ENCODE results near the gene CBLB.

CBLB gene

DNA sequence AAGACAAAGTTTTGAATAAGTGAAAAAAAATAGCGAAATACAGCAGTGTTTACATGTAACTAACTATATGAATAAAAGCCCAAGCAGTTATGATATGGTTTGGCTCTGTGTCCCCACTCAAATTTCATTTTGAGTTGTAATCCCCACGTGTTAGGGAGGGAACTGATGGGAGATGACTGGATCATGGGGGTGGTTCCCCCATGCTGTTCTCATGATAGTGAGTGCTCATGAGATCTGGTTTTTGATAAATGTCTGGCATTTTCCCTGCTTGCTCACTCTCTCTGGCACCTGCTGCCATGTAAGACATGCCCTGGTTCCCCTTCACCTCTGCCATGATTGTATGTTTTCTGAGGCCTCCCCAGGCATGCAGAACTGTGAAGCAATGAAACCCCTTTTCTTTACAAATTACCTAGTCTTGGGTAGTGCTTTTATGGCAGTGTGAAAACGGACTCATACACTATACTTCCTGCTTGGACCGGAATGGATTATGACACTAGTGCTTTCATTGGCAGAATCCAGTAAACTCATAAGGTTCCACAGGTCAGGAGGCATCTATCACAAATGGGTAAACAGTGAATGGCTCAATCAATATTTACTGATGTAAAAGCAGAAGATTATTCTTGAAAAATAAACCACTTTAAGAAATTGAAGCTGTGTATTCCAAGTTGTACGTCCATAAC lies 192.1 kb downstream of the CBLB start:
- DNase-seq = peak; percentile 68

DNA sequence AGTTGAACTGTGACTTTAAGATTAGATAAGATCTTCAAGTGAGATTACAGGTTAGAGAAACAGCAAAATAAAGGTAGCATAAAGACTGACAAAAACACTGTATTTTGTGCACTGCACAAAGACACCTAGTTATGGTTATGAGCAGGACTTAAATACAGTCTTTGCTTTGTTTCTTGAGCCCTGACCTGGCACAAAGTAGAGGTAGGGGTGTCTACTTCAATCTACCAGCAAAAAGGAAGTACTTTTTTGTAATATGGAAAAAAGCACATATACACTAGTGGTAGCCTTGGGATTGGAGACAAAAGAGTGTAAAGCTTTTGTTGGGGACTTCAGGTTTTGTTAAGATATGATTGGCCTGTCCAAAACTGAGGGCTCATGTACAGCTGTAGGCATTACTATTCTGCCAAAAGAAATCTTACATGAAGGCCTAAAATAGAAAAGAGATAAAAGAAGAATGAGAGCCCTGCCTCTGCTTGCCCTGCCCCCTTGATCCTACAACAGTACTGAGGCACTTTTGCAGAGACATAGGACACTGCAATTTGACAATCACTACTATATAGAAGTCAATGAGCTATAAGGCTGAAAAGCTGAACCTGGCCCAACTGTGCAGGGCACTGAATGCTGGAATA lies 194.3 kb downstream of the CBLB start:
- DNase-seq = no peak

DNA sequence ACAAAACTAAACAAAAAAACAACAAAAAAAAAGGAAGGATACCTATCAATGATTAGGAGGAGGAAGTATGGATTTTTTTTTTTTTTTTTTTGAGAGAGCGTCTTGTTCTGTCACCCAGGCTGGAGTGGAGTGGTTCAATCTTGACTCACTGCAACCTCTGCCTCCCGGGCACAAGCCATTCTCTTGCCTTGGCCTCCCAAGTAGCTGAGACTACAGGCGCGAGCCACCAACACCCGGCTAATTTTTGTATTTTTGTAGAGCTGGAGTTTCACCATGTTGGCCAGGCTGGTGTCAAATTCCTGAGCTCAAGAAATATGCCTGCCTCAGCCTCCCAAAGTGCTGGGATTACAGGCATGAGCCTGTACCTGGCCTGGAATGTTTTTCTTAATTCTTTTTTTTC lies 195.8 kb downstream of the CBLB start:
- no peak for DNase-seq

DNA sequence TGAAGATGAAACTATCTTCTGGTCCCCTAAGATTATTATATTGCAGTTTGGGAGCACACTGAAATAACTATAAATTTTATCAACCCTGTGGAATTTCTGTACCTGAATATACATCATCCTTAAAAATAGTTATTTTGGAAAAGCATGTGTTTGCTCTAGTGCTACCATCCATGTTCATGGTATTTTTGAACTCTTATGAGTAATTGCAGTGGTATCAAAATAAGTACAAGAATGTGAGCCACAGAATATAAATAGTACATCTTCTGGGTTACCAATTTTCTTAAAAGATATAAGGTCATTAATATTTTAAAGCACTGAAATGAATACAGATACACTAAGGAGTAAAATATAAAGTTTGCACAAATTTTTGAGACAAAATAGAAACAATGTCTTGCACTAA lies 206.5 kb downstream of the CBLB start:
- DNase-seq = no peak

DNA sequence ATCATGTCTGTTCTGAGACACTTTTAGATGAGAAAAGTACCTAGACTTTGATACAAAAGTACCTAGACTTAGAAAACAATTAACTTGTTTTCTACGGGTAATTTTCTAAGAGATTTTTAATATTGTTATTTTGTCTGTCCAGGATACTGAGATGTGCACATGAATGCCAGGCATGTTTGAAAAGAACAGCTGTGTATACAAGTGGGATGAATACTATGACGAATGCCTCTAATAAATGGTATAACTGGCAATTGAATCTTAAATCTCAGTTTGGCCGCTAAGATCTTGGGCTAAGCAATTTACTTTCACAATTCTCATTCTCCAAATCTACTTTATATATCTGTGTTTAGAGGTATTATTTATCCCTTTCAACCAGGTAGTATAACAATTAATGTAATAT lies 207.4 kb downstream of the CBLB start:
- DNase-seq = no peak

DNA sequence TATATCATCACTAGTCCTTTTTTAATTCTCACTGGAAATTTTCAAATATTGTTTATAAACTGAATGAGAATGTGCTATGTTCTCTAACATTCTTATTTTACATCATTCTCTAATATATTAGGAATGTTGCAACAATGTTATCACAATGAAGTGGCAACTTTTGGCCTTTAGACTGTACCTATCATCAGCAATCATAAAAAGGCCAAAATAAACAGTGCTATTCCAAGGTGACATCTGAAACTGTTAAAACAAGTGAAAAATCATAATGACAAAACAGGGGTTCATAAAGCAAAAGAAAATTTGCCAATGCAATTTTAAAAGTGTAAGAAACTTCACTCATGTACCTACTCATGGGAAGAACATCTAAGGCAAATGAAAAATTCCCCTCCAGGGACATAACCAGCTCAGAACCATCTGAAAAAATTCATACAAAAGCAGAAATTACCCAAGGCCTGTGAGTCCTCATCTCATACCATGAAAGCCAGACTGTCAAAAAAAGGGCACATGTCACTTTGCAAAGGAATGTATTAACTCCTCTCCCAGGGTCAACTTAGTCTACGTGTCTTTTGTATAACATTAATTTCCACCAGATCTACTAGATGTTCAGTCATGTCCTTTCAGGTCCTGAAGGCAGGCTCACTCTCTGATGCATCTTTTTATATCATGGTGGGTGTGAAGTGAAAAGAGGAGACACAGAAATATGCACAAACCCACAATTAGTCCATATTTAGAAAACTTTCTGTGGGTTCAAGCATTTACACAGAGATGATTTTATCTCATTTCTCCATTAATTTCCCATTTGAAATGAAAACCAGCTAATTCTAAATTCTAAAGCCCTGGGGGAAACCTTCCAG lies 211.9 kb downstream of the CBLB start:
- DNase-seq = no peak

DNA sequence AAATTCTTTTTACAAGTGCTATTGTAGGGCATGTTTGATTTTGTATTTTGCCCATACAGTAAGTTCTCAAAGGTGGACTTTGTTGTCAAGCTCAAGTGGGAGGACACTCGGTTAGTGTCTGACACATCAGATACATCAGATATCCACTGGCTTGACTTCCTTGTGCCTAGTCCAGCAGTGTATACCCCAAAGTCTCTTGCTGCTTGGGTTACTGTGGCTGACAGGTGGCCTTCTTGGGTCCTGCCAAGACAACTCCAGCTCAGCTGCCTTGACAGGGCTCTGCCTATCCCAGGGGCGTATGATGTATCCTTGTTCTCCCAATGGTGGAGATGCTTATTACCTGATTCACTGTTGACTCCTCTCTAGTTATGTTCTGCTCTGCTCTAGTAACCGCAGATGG lies 214.9 kb downstream of the CBLB start:
- DNase-seq = no peak

DNA sequence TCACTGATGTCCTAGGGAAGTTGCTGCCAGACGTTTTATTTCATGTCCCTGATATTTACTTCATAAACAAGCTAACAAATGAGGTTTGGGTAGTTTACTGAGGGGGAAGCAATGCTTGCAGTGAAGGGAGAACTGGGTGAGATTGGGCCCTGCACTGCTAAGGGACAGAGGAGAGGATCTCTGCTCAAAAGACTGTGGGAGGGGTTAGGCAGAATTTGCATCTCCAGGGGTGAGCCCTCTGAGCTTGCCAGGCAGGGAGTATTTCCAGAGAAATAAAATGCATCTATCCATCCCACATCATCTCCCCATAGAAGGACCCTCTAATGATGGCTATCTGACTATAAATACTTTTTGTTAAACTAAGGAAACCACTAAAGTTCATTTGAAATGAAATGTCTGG lies 215.6 kb downstream of the CBLB start:
- no peak for DNase-seq

DNA sequence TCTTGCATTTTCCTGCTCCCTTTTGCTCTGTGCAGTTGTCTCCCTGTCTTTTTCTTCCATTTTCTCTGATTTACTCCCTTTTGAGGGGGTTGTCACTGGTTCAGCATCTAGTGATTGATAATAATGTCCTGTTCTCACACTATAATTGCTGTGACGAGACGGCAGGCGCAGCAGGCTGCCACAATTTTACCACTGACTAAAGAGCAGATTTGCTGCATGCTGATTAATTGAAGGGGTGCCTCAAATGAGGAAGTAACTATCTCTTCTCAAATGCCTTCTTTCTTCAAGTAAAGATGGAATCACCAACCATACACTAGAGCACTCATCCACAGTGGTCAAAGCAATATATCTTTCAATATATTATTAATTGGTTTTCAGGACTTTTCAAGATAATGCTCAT lies 219.3 kb downstream of the CBLB start:
- no peak for DNase-seq

DNA sequence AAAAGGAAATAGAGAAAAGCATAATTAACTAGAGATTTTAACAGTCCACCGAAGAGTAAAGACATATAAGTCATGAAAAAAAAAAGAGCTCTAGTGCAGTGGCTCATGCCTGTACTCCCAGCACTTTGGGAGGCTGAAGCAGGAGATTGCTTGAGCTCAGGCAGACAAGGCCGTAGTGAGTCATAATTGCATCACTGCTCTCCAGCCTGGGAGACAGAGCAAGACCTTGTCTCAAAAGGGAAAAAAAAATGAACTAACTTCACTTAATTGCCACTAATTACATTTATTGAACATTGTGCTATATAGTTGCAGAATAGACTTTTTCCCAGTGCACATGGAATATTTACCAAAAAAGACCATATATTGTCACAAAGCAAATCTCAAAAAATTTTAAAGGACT lies 221.8 kb downstream of the CBLB start:
- DNase-seq = no peak

DNA sequence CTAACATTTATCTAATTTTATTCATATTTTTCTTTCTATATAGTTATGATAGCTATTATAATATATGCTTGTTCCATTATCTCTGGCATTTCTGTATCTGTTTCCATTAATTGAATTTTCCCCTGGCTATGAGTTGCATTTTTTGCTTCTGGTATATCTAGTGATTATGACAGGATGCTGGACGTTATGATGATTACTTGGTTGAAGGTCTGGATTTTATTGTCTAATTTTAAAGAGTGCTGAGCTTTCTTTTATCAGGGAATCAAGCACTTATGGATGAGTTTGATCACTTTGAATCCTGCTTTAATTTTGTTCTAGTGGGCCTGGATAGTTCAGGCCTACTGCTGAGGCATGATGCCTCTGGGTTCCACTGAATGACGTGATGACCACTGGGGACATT lies 229.7 kb downstream of the CBLB start:
- no peak for DNase-seq

DNA sequence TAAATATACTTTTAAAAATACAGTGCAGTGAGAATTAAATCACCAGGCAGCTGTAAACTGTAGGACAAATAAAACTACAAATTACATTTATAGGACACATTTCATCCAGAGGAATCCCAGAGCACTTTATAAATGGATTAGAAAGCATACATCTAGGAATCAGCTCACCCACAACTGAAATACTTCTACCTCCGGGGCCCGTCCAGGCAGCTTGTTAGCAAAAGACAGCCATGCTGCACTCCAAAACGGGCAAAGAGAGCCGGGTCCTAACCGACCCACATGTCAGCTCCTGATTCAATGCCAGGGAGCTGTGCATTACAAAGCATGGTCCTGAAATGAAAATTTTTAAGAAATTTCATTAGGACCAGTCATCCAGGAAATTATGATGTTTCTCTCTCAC lies 234.1 kb downstream of the CBLB start:
- no peak for DNase-seq

DNA sequence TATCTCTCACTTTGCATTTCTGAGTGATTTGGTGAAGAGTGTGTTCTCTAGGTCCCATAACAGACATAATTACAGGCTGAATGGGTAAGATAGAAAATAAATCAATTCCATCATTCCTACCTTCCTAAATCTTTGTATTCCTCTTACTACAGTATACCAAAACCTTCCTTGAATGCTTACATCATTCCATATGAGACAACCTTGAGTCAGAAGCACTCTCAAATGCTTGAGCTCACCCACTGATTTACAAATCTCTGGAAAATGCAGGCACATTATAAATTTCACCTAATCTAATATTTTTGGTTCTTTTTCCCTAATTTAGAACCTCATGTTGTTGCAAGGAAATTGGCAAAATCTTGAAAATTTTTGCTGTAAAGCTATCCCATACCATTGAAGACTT lies 239.1 kb downstream of the CBLB start:
- DNase-seq = no peak

DNA sequence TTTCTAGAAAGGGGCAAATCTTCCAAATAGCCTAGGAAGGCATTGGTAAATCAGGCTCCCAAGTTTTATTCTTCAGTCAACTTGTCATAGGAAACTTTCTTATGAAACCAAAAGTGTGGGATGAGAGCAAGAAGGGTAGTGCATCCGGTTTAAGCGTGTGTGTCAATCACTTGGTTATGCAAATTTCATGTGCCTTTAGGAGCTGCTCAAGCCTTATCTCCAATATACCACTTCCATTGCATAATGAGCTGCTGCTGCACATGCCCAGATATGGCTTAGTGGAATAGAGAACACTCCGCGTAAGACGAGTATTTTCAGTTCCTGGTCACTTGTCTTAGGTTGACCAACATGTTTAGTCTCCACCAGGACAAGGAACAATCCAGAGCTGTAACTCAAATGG lies 242.1 kb downstream of the CBLB start:
- DNase-seq = no peak

DNA sequence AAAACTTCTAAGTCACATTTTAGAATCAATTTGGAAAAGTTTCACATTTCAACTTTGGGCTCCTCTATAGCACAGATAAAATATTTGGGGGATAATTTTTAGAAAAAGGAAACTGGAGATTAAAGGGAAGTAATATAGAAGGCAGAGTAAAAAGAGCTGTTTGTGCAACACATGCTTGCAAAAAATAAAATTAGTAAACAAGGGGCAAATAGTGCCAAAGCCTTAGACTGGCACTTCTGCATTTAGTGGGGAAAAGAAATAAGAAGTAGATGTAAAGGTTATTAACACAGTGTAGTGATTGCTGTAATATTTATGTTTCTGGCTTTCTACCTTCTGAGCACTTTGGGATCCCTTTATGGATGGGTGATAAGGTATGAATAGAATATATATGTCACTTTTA lies 246.6 kb downstream of the CBLB start:
- no peak for DNase-seq

DNA sequence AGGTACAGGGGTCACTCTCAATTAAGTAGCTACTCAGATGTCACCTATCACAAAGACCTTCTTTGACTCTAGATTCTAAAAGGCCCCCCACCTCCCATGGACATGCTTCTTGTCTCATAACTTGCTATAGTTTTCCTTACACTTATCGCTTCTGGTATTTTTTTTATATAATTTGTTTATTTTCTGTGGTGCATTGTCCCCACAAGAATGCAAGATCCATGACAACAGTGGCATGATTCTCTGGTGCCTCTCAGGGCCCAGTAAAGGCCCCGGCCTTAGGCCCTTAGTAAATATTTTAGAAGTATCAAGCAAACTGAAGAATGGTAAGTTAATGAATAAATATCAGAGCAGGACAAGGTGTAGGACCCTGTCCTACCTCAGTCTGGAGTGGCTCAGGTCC lies 248.6 kb downstream of the CBLB start:
- no peak for DNase-seq

DNA sequence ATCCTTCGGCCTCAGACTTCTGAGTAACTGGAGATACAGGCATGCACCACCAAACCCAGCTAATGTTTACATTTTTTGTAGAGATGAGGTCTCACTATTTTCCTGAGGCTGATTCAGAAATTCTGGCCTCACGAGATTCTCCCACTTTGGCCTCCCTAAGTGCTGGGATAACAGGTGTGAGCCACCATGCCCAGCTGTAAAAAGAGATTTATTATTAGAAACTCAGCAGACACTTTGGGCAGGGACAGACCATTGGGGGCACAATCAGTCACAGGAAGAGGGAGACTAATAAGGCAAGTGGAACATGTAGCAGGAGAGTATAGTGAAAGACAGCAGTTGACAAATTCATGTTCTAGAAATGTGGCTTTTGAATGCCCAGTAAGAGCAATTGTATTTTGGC lies 249.2 kb downstream of the CBLB start:
- DNase-seq = no peak

DNA sequence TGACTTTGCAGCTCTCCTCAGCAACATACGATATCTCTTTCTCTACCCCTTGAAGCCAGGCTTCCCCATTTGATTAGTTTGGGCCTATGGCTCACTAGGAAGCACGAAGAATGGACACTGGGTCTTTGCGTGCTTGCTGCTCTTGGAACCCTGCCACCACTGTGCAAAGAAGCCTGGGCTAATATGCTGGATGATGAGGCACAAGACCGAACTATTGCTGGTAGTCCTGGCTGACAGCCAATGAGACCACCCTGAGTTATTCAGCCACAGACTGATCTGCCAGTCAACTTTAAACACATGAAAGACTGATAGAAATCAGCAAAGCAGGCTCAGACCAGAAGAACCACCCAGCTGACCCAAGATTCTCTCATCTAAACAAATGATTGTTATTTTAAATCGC lies 250.3 kb downstream of the CBLB start:
- DNase-seq = no peak

DNA sequence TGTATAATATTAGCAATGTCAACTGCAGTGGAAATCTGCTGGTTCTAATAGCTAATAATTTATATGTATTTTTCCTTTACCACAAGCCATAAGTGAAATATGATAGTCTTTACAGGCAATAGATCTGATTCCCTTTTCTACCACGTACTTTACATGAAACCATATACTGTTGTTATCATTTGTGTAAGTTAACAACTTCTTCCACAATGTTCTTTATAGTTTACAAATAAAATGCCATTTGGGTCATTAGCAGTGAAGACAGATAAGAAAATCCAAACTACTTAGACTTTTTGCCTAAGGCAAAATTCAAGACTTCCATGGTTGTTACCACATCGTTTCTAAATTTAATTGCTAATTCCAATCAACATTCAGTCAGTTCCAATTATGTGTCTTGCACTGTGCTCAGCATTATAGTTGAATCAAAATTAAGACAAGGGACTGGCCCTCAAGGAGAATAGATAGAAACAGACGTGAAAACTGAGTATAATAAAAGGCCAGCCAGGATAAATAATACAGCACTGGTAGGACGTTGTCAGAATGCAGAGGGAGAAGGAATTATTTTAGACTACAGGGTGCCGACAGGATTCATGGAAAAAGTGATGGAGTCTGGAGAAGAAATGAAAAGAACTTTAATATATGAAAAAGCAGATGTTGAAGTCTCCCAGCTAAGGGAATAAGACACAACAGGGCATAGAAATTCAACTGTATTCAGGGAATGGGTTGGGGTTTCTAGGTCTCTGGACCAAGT lies 252.3 kb downstream of the CBLB start:
- DNase-seq = no peak

DNA sequence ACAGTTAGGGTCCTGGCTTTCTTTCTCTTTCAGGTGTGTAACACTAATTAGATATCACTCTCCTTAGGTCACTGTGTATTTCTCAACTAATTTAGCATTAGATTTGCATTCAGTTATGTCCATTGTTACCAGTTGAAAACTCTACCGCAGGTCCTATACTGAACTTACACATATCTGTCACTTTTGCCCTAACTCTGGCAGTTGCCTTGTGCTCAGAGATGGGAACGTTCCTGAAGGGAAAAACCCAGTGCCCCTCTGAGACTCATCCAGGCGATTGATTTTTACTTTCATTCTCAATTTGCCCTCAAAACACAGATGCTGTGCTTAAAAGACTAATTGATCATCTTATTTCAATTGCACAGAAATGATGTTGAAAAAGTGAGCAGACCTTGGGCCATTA lies 253.0 kb downstream of the CBLB start:
- DNase-seq = no peak

DNA sequence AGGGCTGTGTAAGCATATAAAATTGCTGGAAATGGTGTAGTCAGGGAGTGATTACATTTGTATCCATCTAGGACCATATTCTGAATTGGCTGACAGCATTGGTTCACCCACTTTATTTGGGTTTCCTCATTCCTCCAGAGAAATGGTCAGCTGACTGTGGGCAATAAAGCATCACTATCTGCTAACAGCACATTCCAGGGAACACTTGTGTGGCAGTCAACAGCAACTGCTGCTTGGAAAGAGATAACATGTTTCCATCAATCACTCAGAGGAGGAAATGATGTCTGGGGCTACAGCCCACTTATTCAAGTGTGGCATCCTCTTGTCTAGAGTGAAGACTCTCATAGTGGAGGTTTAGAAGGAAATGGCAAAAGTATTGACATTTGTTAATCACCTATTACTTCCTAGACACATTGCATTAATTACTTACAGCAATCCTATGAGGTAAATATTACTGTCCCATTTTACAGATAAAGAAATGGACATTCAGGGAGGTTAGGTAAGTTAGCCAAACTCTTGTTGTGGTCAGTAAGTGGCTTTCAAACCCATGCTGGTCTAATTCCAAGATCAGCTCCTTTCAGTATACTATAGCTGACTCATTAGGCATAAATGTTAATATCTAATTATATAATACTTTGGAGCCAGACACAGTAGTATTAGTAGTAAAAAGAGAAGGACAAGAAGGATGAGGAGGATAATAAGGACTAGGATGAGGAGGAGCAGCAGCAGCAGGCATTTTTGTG lies 254.4 kb downstream of the CBLB start:
- no peak for DNase-seq

DNA sequence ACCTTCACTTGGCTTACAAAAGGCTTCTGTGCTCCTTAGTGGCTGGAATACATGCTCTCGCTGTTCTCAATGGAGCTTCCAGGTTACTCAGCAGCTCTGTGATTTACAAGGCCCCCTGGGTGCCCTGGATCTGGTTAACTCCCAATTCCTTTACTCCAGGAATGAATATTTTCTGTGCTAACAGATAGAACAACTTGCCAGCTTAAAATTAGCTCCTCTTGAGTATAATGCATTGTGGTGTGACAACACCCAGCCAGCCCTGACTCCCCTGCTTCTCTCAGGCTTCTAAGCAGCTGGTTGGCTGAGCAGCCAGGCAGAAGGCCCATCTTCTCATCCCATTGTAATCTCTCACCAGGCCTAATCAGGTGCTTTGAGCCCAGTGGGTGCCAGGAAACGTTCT lies 255.7 kb downstream of the CBLB start:
- no peak for DNase-seq

All from stimulated activated CD4-positive, alpha-beta T cell treated with anti-CD3 and anti-CD28 coated beads, Interleukin-4, amount 100 ng/mL, for 24 hours (primary cell).